ENCODE results near the gene UNC13C. TPM values are rescaled to one million over a fixed set of nuclear protein-coding genes. Genes with fewer than 3 reads are reported as not detected.

Gene UNC13C
- polyA plus RNA-seq, 1 experiment = not detected

GRCh38 chr15:54636147-54636546 is 657.9 kb downstream of the UNC13C start:
- no peak overlapping the region for H3K27ac ChIP-seq (ENCODE audit: low read depth, low read length)
- POLR2A ChIA-PET = no interaction called here
- no peak overlapping the region for H3K4me3 ChIP-seq (ENCODE audit: low read depth, low read length)
- no peak for TF ChIP-seq CTCF (IDR thresholded peaks at IDR 0.05; ENCODE audit: low read depth, low read length)
- CTCF ChIA-PET = no interaction called here
- no peak for DNase-seq (ENCODE audit: low read depth, low spot score)
- no peaks in the 10 kb centered on the region for H3K27me3 ChIP-seq (ENCODE audit: control insufficient read depth, insufficient read depth, low read length)
- H3K9me3 ChIP-seq (ENCODE audit: control insufficient read depth, insufficient read depth, low read length) = peaks cover 10% of the 10 kb centered on the region; the same call in 1 of the 2 replicates

- no peak overlapping the region for H3K27ac ChIP-seq (ENCODE audit: low read depth, low read length)
- CTCF ChIA-PET = no interaction called here
- no peak for DNase-seq (ENCODE audit: low read depth, low spot score)
Observed at GRCh38 chr15:54638666-54639065, 660.4 kb downstream of the UNC13C start.

GRCh38 chr15:54640873-54641272 is 662.6 kb downstream of the UNC13C start:
- H3K9me3 ChIP-seq (ENCODE audit: control insufficient read depth, insufficient read depth, low read length) = peaks cover 26% of the 10 kb centered on the region

More at GRCh38 chr15:54638666-54639065, 660.4 kb downstream of the UNC13C start:
- no peak for TF ChIP-seq CTCF (IDR thresholded peaks at IDR 0.05; ENCODE audit: low read depth, low read length)
- H3K27me3 ChIP-seq (ENCODE audit: control insufficient read depth, insufficient read depth, low read length) = no peaks in the 10 kb centered on the region
- no peak overlapping the region for H3K4me3 ChIP-seq (ENCODE audit: low read depth, low read length)
- POLR2A ChIA-PET = no interaction called here
- H3K9me3 ChIP-seq (ENCODE audit: control insufficient read depth, insufficient read depth, low read length) = peaks cover 21% of the 10 kb centered on the region

GRCh38 chr15:54644796-54645195 is 666.6 kb downstream of the UNC13C start:
- Histone ChIP-seq H3K4me3 (ENCODE audit: low read depth, low read length) (no peak overlapping the region), H3K27ac (ENCODE audit: low read depth, low read length) (no peak overlapping the region), H3K9me3 (ENCODE audit: control insufficient read depth, insufficient read depth, low read length) (peaks cover 22% of the 10 kb centered on the region), H3K27me3 (ENCODE audit: control insufficient read depth, insufficient read depth, low read length) (no peaks in the 10 kb centered on the region)
- no peak for TF ChIP-seq CTCF (IDR thresholded peaks at IDR 0.05; ENCODE audit: low read depth, low read length)
- ChIA-PET POLR2A (no interaction called here), CTCF (no interaction called here)
- DNase-seq (ENCODE audit: low read depth, low spot score) = no peak

More at GRCh38 chr15:54640873-54641272, 662.6 kb downstream of the UNC13C start:
- ChIA-PET CTCF (no interaction called here), POLR2A (no interaction called here)
- Histone ChIP-seq H3K4me3 (ENCODE audit: low read depth, low read length) (no peak overlapping the region), H3K27me3 (ENCODE audit: control insufficient read depth, insufficient read depth, low read length) (no peaks in the 10 kb centered on the region), H3K27ac (ENCODE audit: low read depth, low read length) (no peak overlapping the region)
- DNase-seq (ENCODE audit: low read depth, low spot score) = no peak
- no peak for TF ChIP-seq CTCF (IDR thresholded peaks at IDR 0.05; ENCODE audit: low read depth, low read length)

GRCh38 chr15:54659646-54660045 is 681.4 kb downstream of the UNC13C start:
- no peak for TF ChIP-seq CTCF (IDR thresholded peaks at IDR 0.05; ENCODE audit: low read depth, low read length)
- no peak overlapping the region for H3K27ac ChIP-seq (ENCODE audit: low read depth, low read length)
- DNase-seq (ENCODE audit: low read depth, low spot score) = no peak
- no peak overlapping the region for H3K4me3 ChIP-seq (ENCODE audit: low read depth, low read length)
- CTCF ChIA-PET = no interaction called here
- POLR2A ChIA-PET = no interaction called here
- H3K9me3 ChIP-seq (ENCODE audit: control insufficient read depth, insufficient read depth, low read length) = no peaks in the 10 kb centered on the region
- H3K27me3 ChIP-seq (ENCODE audit: control insufficient read depth, insufficient read depth, low read length) = no peaks in the 10 kb centered on the region
